Smooth muscle cell (in vitro differentiated cells): Measurements from ENCODE around the gene NMNAT2. TPM values are rescaled to one million over a fixed set of nuclear protein-coding genes. Genes with fewer than 3 reads are reported as not detected.

Experiments
- DNase-seq: peaks from one replicate; lab custom pipeline; 2025; ENCODE audit not compliant: unreplicated experiment; lab: John Stamatoyannopoulos, UW
- H2AFZ ChIP-seq: fragments of 200-600 bp; sonication (generic); 2 replicates; pipeline ENCODE4 v1.6.0; 2016; ENCODE audit warnings: antibody characterized with exemption, low read depth, mild to moderate bottlenecking
- H3F3A ChIP-seq: fragments of 200-600 bp; sonication (generic); 2 replicates; pipeline ENCODE4 v1.6.0; 2017; ENCODE audit warnings: antibody characterized with exemption, low read depth
- H3K27ac ChIP-seq: fragments of 200-600 bp; sonication (generic); 2 replicates; pipeline ENCODE4 v1.5.1; 2016; ENCODE audit warnings: low read depth, mild to moderate bottlenecking
- H3K27me3 ChIP-seq: fragments of 200-600 bp; sonication (generic); 2 replicates; pipeline ENCODE4 v1.6.1; 2016; ENCODE audit warnings: low read depth, mild to moderate bottlenecking
- H3K36me3 ChIP-seq: fragments of 200-600 bp; sonication (generic); 2 replicates; pipeline ENCODE4 v1.5.1; 2016; ENCODE audit warnings: low read depth
- H3K4me1 ChIP-seq: fragments of 200-600 bp; sonication (generic); 2 replicates; pipeline ENCODE4 v1.5.1; 2016; ENCODE audit warnings: low read depth
- H3K4me2 ChIP-seq: fragments of 200-600 bp; sonication (generic); 2 replicates; pipeline ENCODE4 v1.6.0; 2016; ENCODE audit warnings: mild to moderate bottlenecking
- H3K4me3 ChIP-seq: fragments of 200-600 bp; sonication (generic); 2 replicates; pipeline ENCODE4 v1.5.1; 2016; ENCODE audit warnings: mild to moderate bottlenecking
- H3K79me2 ChIP-seq: fragments of 200-600 bp; sonication (generic); 2 replicates; pipeline ENCODE4 v1.6.0; 2016; ENCODE audit warnings: low read depth, mild to moderate bottlenecking
- H3K9ac ChIP-seq: fragments of 200-600 bp; sonication (generic); 2 replicates; pipeline ENCODE4 v1.6.0; 2016; ENCODE audit warnings: low read depth
- H3K9me3 ChIP-seq: fragments of 200-600 bp; sonication (generic); replicated peaks from 2 replicates; pipeline ENCODE4 v1.5.1; 2016; ENCODE audit warnings: low read depth
- H4K20me1 ChIP-seq: fragments of 200-600 bp; sonication (generic); 2 replicates; pipeline ENCODE4 v1.6.0; 2016; ENCODE audit warnings: low read depth
- CTCF ChIP-seq: fragments of 200-600 bp; sonication (generic); IDR thresholded peaks from 2 replicates; pipeline ENCODE4 v1.5.1; 2017; ENCODE audit warnings: borderline replicate concordance, mild to moderate bottlenecking, antibody characterized with exemption; ENCODE audit not compliant: insufficient read depth, poor library complexity, severe bottlenecking
- WGBS: methylation state at CpG from one replicate; pipeline ENCODE4 v1.1.7; 2016; ENCODE audit warnings: low lambda C conversion rate; 5-methylcytosine and 5-hydroxymethylcytosine counted together
- polyA plus RNA-seq: library from polyadenylated mRNA; unstranded; fragments of >200 nt; fragmentation: Nextera tagmentation; extraction: Ambion mirVana; gene quantifications from 2 replicates; pipeline ENCODE4 v1.2.1, GENCODE V29; 2016
- total RNA-seq: library from RNA; depleted of rRNA; stranded (reverse); fragments of >200 nt; gene quantifications from 2 replicates; pipeline ENCODE4 v1.2.3, GENCODE V29; 2014

NMNAT2 gene
- total and polyA plus RNA-seq, 2 experiments from 2014 or later: 0.22 to 0.43 TPM

GRCh38 chr1:183247931-183248330 is 170.2 kb downstream of the NMNAT2 start:
- H3K27me3 ChIP-seq: no peaks in the 10 kb centered on the region
- H3K9ac ChIP-seq: no peak overlapping the region
- no peaks in the 10 kb centered on the region for H4K20me1 ChIP-seq
- no peaks in the 10 kb centered on the region for H3F3A ChIP-seq
- DNase-seq: no peak
- H2AFZ ChIP-seq: no peak overlapping the region
- no peaks in the 10 kb centered on the region for H3K4me1 ChIP-seq
- H3K27ac ChIP-seq: no peak overlapping the region
- WGBS: 100% methylated on average over 1 of the region's 1 CpG
- H3K79me2 ChIP-seq: no peaks in the 10 kb centered on the region
- H3K4me3 ChIP-seq: no peak overlapping the region
- no peaks in the 10 kb centered on the region for H3K9me3 ChIP-seq
- TF ChIP-seq CTCF: no peak
- H3K36me3 ChIP-seq: no peaks in the 10 kb centered on the region
- no peak overlapping the region for H3K4me2 ChIP-seq

GRCh38 chr1:183247484-183247883 is 170.7 kb downstream of the NMNAT2 start:
- Histone ChIP-seq H3F3A (no peaks in the 10 kb centered on the region), H3K4me2 (no peak overlapping the region), H3K9me3 (no peaks in the 10 kb centered on the region), H3K4me1 (no peaks in the 10 kb centered on the region), H3K79me2 (no peaks in the 10 kb centered on the region), H4K20me1 (no peaks in the 10 kb centered on the region), H3K27ac (no peak overlapping the region), H3K36me3 (no peaks in the 10 kb centered on the region), H3K4me3 (no peak overlapping the region), H3K9ac (no peak overlapping the region), H2AFZ (no peak overlapping the region), H3K27me3 (no peaks in the 10 kb centered on the region)
- TF ChIP-seq CTCF: no peak
- no peak for DNase-seq
- WGBS: 87% methylated on average over 3 of the region's 3 CpGs

- TF ChIP-seq CTCF: no peak
- no peaks in the 10 kb centered on the region for H3K9me3 ChIP-seq
- no peak overlapping the region for H3K27ac ChIP-seq
- DNase-seq: no peak
- H3K27me3 ChIP-seq: no peaks in the 10 kb centered on the region
- H3K36me3 ChIP-seq: no peaks in the 10 kb centered on the region
- H3K79me2 ChIP-seq: no peaks in the 10 kb centered on the region
- no peaks in the 10 kb centered on the region for H4K20me1 ChIP-seq
- H3F3A ChIP-seq: no peaks in the 10 kb centered on the region
- no peaks in the 10 kb centered on the region for H3K4me1 ChIP-seq
- H3K4me3 ChIP-seq: no peak overlapping the region
- 95% methylated on average over 11 of the region's 11 CpGs for WGBS
- no peak overlapping the region for H3K4me2 ChIP-seq
- H3K9ac ChIP-seq: no peak overlapping the region
- H2AFZ ChIP-seq: no peak overlapping the region
These were observed 171.1 kb downstream of the NMNAT2 start for GRCh38 chr1:183247066-183247465.

- no peaks in the 10 kb centered on the region for H4K20me1 ChIP-seq
- no peak overlapping the region for H2AFZ ChIP-seq
- no peaks in the 10 kb centered on the region for H3F3A ChIP-seq
- H3K27ac ChIP-seq: no peak overlapping the region
- no peak for DNase-seq
- no peak overlapping the region for H3K9ac ChIP-seq
- no peaks in the 10 kb centered on the region for H3K9me3 ChIP-seq
- H3K36me3 ChIP-seq: no peaks in the 10 kb centered on the region
- H3K79me2 ChIP-seq: no peaks in the 10 kb centered on the region
- TF ChIP-seq CTCF: no peak
- H3K4me2 ChIP-seq: no peak overlapping the region
- peaks cover 4% of the 10 kb centered on the region for H3K4me1 ChIP-seq
- H3K27me3 ChIP-seq: no peaks in the 10 kb centered on the region
- H3K4me3 ChIP-seq: no peak overlapping the region
These were observed 171.7 kb downstream of the NMNAT2 start for GRCh38 chr1:183246436-183246835.
